OCI-LY1 (cell line): ENCODE data around the gene ROBO1.

Experiments
- H2AFZ ChIP-seq: fragments of 200-600 bp; sonication (generic), shearing (Covaris generic); 2 replicates; pipeline ENCODE4 v1.6.0; 2014; ENCODE audit warnings: antibody characterized with exemption, mild to moderate bottlenecking, low read length
- H3F3A ChIP-seq: fragments of 200-600 bp; sonication (generic), shearing (Covaris generic); 2 replicates; pipeline ENCODE4 v1.6.0; 2014; ENCODE audit warnings: mild to moderate bottlenecking, antibody characterized with exemption, low read length, moderate library complexity; ENCODE audit not compliant: insufficient read depth
- H3K27ac ChIP-seq: fragments of 200-600 bp; sonication (generic); 2 replicates; pipeline ENCODE4 v1.5.1; 2014; ENCODE audit warnings: low read length, mixed run types, mild to moderate bottlenecking, low read depth; ENCODE audit not compliant: poor library complexity, severe bottlenecking
- H3K27me3 ChIP-seq: fragments of 200-600 bp; sonication (generic); 2 replicates; pipeline ENCODE4 v1.6.0; 2014; ENCODE audit warnings: antibody characterized with exemption, mild to moderate bottlenecking, low read length, moderate library complexity; ENCODE audit not compliant: insufficient read depth
- H3K36me3 ChIP-seq: fragments of 200-600 bp; sonication (generic); 2 replicates; pipeline ENCODE4 v1.6.1; 2014; ENCODE audit warnings: mild to moderate bottlenecking, antibody characterized with exemption, low read length, moderate library complexity, mixed read lengths; ENCODE audit not compliant: insufficient read depth
- H3K4me1 ChIP-seq: fragments of 200-600 bp; sonication (generic); 2 replicates; pipeline ENCODE4 v1.5.1; 2014; ENCODE audit warnings: mild to moderate bottlenecking, low read length, moderate library complexity; ENCODE audit not compliant: insufficient read depth, severe bottlenecking
- H3K4me2 ChIP-seq: fragments of 200-600 bp; sonication (generic), shearing (Covaris generic); 2 replicates; pipeline ENCODE4 v1.6.1; 2014; ENCODE audit warnings: low read length
- H3K4me3 ChIP-seq: fragments of 200-600 bp; sonication (generic); 2 replicates; pipeline ENCODE4 v1.5.1; 2014; ENCODE audit warnings: low read length, low read depth, mild to moderate bottlenecking, mixed read lengths; ENCODE audit not compliant: poor library complexity, severe bottlenecking
- H3K79me2 ChIP-seq: fragments of 200-600 bp; shearing (Covaris generic); 2 replicates; pipeline ENCODE4 v1.6.1; 2016; ENCODE audit warnings: mixed run types, low read length, mixed read lengths; ENCODE audit not compliant: insufficient read depth
- H3K9ac ChIP-seq: fragments of 200-600 bp; sonication (generic), shearing (Covaris generic); 2 replicates; pipeline ENCODE4 v1.6.1; 2014; ENCODE audit warnings: mild to moderate bottlenecking, low read length, mixed read lengths
- H3K9me2 ChIP-seq: fragments of 200-600 bp; sonication (generic), shearing (Covaris generic); 2 replicates; pipeline ENCODE4 v1.6.1; 2014; ENCODE audit warnings: low read depth, mild to moderate bottlenecking, low read length, mixed read lengths
- H3K9me3 ChIP-seq: fragments of 200-600 bp; shearing (Covaris generic); 2 replicates; pipeline ENCODE4 v1.6.1; 2014; ENCODE audit warnings: low read length, mixed read lengths
- H4K20me1 ChIP-seq: fragments of 200-600 bp; sonication (generic), shearing (Covaris generic); 2 replicates; pipeline ENCODE4 v1.6.0; 2016; ENCODE audit warnings: mild to moderate bottlenecking, low read length; ENCODE audit not compliant: insufficient read depth
- EZH2 ChIP-seq: fragments of 200-600 bp; sonication (generic), shearing (Covaris generic); IDR thresholded peaks from 2 replicates; pipeline ENCODE4 v1.8.0; 2017; ENCODE audit warnings: borderline replicate concordance, mixed run types, mild to moderate bottlenecking, antibody characterized with exemption, low read length, moderate library complexity, mixed read lengths
- TF ChIP-seq, protein P1 (sequence below): fragments of 200-600 bp; sonication (generic), shearing (Covaris generic); IDR thresholded peaks from 2 replicates; pipeline ENCODE4 v1.5.1; 2017; ENCODE audit warnings: mild to moderate bottlenecking, antibody characterized with exemption, low read length, moderate library complexity, mixed read lengths

The ROBO1 gene

DNA sequence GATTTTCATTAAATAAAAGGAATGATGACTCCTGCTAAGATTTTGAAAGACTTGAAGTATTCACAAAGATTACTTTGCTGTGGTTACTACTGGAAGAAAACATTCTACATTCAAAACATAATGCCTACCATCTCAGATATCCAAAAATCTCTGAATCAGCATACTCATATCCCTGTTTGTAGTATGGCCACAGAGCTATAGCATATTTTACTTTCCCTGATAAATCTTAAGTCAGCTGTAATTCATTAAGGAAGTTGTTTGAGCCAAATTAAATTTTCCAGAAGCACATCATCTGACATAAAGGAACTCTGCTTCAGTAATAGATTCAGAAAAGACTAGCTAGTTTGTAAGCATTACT, 942.0 kb downstream of the ROBO1 start:
- no peaks in the 10 kb centered on the region for H4K20me1 ChIP-seq
- H3K9me3 ChIP-seq: no peaks in the 10 kb centered on the region
- no peak overlapping the region for H3K27ac ChIP-seq
- no peaks in the 10 kb centered on the region for H3K4me1 ChIP-seq
- H2AFZ ChIP-seq: no peak overlapping the region
- TF ChIP-seq, protein P1, sequence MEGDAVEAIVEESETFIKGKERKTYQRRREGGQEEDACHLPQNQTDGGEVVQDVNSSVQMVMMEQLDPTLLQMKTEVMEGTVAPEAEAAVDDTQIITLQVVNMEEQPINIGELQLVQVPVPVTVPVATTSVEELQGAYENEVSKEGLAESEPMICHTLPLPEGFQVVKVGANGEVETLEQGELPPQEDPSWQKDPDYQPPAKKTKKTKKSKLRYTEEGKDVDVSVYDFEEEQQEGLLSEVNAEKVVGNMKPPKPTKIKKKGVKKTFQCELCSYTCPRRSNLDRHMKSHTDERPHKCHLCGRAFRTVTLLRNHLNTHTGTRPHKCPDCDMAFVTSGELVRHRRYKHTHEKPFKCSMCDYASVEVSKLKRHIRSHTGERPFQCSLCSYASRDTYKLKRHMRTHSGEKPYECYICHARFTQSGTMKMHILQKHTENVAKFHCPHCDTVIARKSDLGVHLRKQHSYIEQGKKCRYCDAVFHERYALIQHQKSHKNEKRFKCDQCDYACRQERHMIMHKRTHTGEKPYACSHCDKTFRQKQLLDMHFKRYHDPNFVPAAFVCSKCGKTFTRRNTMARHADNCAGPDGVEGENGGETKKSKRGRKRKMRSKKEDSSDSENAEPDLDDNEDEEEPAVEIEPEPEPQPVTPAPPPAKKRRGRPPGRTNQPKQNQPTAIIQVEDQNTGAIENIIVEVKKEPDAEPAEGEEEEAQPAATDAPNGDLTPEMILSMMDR: no peak
- TF ChIP-seq EZH2: no peak
- H3K4me2 ChIP-seq: no peak overlapping the region
- H3K9ac ChIP-seq: no peak overlapping the region
- H3K27me3 ChIP-seq: no peaks in the 10 kb centered on the region
- no peaks in the 10 kb centered on the region for H3K79me2 ChIP-seq
- H3K4me3 ChIP-seq: no peak overlapping the region
- H3K9me2 ChIP-seq: no peaks in the 10 kb centered on the region
- H3K36me3 ChIP-seq: no peaks in the 10 kb centered on the region
- no peaks in the 10 kb centered on the region for H3F3A ChIP-seq

DNA sequence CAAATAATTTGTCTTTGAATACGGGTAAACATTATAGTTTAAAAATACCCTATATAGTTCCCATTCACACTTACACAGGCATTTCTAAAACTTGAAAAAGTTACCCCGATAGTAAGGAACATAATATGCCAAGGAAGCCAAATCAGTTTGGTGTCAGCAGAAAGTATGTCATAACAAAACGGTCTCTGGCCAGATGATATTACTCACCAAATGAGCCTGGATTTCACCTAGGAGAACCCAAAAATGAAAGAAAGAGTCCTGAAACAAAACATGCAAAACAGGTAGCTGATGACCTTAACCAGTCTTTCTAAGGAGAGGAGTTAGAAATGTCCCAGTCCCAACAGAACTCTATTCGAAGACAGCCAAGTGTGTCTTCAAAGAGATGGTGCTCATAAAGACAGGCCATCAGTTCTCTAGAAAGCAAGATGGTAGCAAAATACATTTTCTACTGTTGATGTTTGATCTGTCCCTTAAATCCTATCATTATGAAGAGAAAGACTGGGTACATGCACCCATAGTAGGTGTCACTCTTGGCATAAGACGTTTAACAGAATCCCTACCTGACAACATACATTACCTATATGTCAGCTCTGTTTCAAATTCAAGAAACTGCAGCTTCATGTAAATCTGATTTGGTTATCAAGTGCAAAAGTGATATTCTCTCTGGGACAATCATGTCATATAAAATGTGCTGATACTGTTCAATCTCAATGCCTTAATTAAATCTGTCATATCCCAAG, 942.5 kb downstream of the ROBO1 start:
- Histone ChIP-seq H3K36me3 (no peaks in the 10 kb centered on the region), H2AFZ (no peak overlapping the region), H4K20me1 (no peaks in the 10 kb centered on the region), H3K9ac (no peak overlapping the region), H3K79me2 (no peaks in the 10 kb centered on the region), H3F3A (no peaks in the 10 kb centered on the region), H3K27me3 (no peaks in the 10 kb centered on the region), H3K4me2 (no peak overlapping the region), H3K4me3 (no peak overlapping the region), H3K27ac (no peak overlapping the region), H3K9me3 (no peaks in the 10 kb centered on the region), H3K4me1 (no peaks in the 10 kb centered on the region), H3K9me2 (no peaks in the 10 kb centered on the region)
- no peak for TF ChIP-seq EZH2
- TF ChIP-seq, protein P1: no peak

DNA sequence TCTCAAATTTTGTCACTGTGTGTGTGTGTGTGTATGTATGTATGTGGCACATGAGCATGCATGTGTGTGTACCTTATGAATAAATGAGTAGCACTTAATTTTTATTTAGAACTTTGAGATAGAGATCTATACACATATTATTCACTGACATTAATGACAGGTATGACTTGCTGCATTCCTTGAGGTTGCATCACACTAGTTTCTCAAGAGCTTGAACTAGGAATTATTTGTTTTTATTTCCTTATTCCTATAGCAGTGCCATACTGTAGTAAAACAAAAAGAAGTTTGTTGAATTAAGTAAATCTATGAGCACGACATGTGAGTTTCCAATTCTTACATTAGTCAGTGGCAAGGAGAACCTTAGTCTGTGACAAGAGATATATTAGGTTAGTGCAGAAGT, 943.9 kb downstream of the ROBO1 start:
- H3K9me3 ChIP-seq: no peaks in the 10 kb centered on the region
- H4K20me1 ChIP-seq: no peaks in the 10 kb centered on the region
- H3K4me1 ChIP-seq: no peaks in the 10 kb centered on the region
- H3K4me3 ChIP-seq: no peak overlapping the region
- H3K27ac ChIP-seq: no peak overlapping the region
- H3K27me3 ChIP-seq: no peaks in the 10 kb centered on the region
- H3K9ac ChIP-seq: no peak overlapping the region
- no peak for TF ChIP-seq EZH2
- TF ChIP-seq, protein P1: no peak
- H3K36me3 ChIP-seq: no peaks in the 10 kb centered on the region
- H3K9me2 ChIP-seq: no peaks in the 10 kb centered on the region
- H3K79me2 ChIP-seq: no peaks in the 10 kb centered on the region
- no peak overlapping the region for H2AFZ ChIP-seq
- H3K4me2 ChIP-seq: no peak overlapping the region
- no peaks in the 10 kb centered on the region for H3F3A ChIP-seq
